ENCODE data around the gene TWNK. TPM values are rescaled to one million over a fixed set of nuclear protein-coding genes. Genes with fewer than 3 reads are reported as not detected.

Gene TWNK
- polyA plus RNA-seq (ENCODE audit: insufficient read length in 3 of 3): 10 to 100 TPM; 16.3 to 18.6 (median 18.0) TPM

DNA sequence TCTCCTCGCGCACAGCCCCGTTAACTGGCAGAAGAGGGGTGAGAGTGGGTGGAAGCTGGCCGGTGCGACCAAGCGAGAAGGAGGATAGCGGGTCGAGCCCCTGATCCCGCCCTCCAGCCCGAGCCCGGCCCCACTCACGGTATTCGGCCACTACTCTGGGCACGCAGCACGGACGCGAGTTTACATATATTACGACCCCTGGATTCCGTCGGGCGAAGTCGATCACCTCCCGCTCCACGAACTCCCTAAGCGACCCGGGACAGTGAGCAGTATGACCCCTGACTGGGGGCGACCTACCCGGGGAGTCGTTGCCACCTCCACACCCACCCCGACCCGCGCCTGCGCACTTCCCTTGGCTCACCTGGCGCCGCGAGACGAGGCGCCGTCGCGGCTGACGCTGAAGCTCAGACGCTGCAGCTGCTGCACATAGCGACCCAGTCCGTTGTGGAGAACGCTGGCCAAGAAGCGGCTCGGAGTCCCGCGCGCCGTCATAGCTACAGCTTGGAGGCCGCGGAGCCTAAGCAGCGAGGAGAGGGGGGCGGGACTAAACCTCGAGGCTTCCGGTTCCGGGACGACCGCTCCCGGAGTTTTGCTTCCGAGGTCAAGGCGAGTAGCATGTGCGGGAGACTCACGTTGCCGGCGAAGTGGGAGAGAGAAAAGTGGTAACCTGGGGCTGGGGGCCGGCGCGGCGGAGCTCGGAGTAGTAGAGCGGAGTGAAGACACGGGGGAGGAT, at the start of gene TWNK, which contains the start of gene MRPL43:
Gene TWNK (plus strand): TSS at position 592 of the 733 bp plus-strand sequence. CDS start 668 bp downstream, outside the sequence.
Gene MRPL43 (minus strand): TSS at position 546 of the 733 bp plus-strand sequence. CDS start 54 bp downstream, at position 492.
- peak in 2 of 3 donors; percentile 59 to 74 for DNase-seq (ENCODE audit: low read depth in 3 of 3, low spot score in 2 of 3)

- DNase-seq (ENCODE audit: low read depth in 3 of 3, low spot score in 2 of 3): no peak
Measured at GRCh38 chr10:100939763-100940344, 47.5 kb upstream of the TWNK start.

DNA sequence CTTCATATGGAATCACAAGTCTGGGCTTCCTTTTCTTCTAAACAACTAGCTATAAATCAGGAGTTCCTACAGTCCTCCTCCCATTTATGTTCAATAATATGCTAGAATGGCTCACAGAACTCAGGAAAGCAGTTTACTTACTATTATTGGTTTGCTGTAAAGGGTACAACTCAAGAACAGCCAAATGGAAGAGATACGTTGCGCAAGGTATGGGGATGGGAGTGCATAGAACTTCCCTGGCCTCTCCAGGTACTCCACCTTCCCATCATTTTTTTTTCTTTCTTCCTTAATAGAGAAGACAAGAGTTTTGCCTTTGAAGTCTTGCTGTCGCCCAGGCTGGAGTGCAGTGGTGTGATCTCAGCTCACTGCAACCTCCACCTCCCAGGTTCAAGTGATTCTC, 45.1 kb upstream of the TWNK start:
- no peak for DNase-seq (ENCODE audit: low read depth in 3 of 3, low spot score in 2 of 3)

DNA sequence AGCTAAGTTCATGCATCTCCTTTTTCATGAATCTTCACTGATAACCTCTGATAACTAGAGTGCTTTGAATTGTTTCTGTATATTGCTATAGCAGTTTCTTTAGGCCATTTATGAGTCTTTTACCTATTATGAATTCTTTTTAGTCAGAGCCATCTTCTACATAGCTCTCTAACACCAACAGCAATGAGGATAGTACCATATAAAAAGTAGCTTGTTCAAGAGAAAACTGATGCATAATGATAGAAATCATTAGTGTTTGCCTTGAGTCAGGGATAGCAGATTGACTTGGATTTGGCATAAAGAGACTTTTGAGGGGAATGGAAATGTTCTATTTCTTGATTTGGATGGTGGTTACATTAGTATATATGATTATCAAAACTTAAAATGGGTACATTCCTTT, 43.8 kb upstream of the TWNK start:
- DNase-seq (ENCODE audit: low read depth in 3 of 3, low spot score in 2 of 3): no peak

DNA sequence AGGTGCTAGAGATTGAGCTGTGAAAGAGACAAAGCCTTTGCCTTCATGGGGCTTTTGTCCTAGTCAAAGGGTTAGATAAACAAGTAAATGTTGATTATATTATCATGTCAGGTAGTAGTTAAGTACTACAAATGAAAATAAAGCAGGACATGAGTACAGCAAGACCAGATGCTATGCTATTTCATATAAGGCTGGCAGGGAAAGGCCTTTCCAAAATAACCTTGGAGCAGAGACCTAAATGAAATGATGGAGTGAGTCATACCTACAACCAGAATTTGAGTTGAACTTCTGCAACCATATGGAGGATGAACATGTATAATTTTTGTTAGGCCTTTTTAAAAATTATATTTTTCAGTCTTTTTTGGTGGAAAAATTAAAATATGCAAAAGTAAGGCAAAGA, 41.6 kb upstream of the TWNK start:
- DNase-seq (ENCODE audit: low read depth in 3 of 3, low spot score in 2 of 3): no peak

DNA sequence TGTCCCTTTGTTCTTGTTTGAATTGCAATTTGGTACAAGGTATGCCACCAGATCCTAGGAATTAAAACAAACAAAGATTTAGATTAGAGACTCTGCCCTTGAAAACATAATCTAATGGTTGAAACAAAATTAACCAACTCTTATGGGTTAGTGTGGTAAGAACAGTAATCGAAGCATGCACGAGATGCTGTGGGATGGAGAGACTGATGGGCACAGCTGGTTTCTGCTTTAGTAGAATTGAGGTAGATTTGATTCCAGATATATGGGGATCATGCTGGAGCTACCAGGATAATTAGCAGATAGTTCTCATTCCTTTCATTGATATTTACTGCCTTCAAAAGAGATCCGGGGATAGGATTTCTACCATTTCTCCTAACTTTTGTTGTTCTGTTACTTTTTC, 38.4 kb upstream of the TWNK start:
- no peak for DNase-seq (ENCODE audit: low read depth in 3 of 3, low spot score in 2 of 3)

DNA sequence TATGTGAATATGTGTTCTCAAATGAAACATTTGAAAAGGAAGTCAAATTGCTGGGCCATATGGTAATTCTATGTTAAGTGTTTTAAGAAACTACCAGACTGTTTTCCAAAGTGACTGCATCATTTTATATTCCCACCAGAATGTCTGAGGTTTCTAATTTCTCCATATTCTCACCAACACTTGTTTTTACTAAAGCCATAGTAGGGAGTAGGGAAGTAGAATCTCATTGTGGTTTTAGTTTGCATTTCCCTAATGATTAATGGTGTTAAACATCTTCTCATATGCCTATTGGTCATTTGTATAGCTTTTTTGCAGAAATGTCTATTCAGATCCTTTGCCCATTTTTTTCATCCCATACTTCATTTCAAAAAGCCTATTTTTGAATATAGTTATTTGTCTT, 27.1 kb upstream of the TWNK start:
- no peak for DNase-seq (ENCODE audit: low read depth in 3 of 3, low spot score in 2 of 3)

DNA sequence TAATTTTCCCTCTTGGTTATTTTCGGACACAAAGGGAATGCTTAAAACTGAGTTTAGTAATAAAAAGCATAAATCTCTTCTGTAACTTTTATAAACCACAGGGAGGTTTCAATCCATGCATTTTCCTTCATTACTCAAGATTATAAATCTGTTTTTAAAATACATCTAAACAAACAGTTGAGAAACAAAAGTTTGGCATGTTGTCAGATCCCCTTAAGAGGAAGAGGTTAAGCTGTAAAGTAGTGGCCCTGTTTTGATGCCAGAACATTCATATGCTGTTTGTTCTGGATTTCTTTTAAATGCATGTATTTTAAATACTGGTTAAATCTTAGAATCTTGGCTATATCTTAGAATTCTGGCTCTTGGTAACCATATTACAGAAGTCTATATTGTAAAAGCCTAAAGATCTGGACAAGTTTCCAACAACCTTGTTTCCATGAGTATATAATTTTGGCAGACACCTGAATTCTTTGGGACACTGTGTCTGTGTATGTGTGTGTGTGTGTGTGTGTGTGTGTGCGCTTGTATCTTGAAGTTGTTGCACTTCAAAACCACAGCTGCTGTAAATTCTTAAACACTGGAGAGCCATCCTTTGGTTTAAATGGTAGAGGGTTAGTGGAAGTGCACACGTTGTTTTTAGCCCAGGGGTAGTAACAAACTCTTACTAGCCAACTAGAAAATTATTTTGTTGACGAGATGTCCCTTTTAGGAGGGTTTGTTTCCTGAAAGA, 24.8 kb upstream of the TWNK start:
- no peak for DNase-seq (ENCODE audit: low read depth in 3 of 3, low spot score in 2 of 3)

DNA sequence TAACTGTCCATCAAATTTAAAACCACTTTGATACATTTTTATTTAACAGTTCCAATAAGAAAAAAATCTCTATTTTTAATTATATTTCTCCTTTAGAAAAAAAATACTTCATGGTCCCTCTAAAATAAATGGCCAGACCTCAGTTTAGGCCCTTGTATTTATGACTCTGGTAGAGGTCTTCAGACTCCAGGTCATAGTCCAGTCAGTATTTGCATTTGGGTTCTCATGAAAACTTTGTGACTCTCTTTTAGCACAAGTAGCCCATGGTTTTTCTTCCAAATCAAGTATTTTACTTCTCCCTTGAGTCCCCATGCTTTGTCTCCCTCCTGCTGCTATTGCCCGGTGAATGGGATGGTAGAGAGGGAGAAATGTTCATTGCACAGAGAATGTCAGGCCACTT, 23.5 kb upstream of the TWNK start:
- DNase-seq (ENCODE audit: low read depth in 3 of 3, low spot score in 2 of 3): no peak

DNA sequence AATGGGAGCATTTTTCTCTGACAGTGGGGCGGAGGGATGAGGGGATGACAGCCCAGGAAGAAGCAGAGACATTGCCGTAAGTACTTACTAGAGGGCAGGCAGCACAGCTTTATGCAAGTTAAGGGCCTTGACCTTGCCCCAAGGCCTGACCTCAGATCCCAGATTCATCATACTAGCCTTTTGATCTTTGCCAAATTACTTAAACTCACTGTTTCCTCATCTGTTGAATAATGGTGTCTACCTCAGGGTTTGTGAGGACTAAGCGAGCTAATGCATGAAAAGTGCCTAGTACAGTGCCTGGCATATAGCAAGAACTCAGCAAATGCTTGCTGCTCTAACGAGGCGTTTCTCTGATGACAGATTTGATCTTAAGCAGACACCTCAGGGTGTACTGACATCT, 21.5 kb upstream of the TWNK start:
- no peak for DNase-seq (ENCODE audit: low read depth in 3 of 3, low spot score in 2 of 3)

DNA sequence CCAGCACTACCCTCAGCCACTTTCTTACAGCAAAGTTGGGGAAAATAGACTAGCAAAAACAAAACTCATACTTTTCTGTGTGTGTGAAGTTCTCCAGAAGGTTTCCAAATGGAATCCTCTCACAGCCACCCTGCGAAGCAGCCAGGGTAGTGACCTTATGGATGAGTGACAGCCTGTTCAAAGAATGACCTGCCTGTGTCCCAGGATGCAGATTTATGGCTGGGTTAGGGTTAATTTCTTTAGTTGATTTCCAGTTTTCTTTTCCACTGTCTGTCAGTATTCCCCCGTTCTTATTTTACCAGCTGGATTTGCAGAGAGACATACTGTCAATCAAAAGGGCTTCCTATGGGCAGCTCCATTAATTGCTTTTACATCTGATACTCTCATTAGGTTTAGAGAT, 20.5 kb upstream of the TWNK start:
- no peak for DNase-seq (ENCODE audit: low read depth in 3 of 3, low spot score in 2 of 3)

DNA sequence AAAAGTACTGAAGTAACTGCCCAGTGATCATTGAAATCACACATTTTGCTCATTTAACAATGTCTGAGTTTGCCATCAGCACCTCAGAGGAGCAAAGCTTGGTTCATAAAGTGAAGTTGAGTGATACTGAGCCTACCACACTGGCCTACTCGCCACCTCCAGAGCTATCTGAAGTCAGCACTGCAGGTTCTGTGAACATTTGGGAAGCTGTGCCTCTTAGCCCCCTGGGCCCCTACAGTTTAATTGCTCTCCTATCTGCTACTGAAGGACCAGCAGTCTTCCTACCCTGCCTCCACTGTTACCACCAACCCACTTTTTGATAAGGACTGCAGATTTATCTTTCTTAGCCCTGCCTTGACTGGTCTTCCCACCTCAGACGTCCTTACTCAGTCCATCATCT, 20.0 kb upstream of the TWNK start:
- DNase-seq (ENCODE audit: low read depth in 3 of 3, low spot score in 2 of 3): no peak

DNA sequence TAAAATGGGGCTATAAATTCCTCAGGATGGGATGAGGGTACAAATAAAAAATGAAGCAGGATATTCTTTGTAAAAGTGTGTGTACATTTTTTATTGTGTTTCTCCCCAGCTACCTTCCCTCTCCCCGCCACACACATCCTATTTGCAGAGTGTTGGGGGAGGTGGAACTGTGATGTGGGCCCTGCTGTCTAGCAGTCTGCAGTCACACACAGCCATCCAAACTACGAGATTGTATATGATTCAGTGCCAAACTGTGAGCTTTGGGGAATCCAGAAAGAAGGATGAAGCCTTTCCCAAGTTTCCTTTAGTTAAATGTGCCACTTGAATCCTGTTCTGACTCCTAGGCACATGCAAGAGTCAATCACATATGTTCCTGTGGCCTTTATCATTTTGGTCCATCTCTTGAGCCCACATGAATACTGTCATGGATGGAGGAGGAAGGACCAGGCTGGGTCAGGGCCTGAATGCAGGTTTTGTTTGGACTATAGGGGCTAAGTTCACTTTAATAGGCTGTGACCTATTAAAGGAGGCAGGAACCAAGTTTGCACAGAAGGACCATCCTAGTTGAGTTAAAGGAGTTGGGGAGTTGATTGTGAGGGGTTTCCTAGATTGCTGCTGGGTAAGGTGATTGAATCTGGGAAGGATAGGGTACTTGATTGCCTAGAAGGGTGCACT, 19.1 kb upstream of the TWNK start:
- no peak for DNase-seq (ENCODE audit: low read depth in 3 of 3, low spot score in 2 of 3)

GRCh38 chr10:100968863-100969186, 18.5 kb upstream of the TWNK start:
- no peak for DNase-seq (ENCODE audit: low read depth in 3 of 3, low spot score in 2 of 3)

DNA sequence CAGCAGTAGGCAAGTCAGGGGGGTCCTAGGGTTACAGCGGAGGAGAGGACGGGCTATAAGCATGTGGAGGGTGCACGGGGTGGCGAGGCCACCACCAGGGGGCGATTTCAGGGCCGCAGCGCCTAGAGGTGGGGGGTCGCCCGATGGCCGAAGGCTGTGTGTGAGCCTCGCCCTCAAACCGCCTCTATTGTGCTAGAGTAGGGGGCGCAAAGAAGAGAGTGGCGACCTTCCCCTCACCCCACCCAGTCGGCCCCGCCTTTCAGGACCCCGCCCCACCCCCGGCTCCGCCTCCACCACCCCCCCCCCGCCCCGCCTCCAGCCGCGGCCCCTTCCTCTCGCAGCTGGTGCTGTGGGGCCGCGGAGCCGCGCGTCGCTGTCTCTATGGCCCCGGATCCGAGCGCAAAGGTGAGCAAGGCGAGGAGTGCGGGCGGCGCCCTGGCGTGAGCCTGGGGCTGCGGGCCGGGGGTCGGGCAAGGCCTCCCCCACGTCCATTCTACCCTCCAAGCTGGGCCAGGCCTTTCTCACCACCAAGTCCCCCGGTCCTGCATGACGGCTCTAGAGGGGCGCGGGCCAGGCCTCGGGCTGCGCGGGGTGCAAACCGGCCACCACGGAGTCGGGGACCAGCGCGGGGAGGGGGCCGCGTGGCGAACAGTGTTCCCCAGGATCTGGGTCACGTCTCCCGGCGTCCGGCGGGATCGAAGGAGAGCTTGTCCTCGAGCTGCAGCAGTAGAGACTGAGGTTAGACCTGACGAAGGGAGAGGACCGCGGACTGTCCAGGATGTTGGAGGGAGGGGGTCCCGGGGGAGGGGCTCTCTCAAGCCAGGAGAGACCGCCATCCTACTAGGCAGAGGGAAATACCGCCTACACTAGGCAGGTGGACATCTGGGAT, 17.9 kb upstream of the TWNK start, which contains the start of gene SEMA4G:
Gene SEMA4G (plus strand): TSS at position 318 of the 889 bp plus-strand sequence. CDS start 3,409 bp downstream, outside the sequence.
- no peak for DNase-seq (ENCODE audit: low read depth in 3 of 3, low spot score in 2 of 3)

- no peak for DNase-seq (ENCODE audit: low read depth in 3 of 3, low spot score in 2 of 3)
Measured at GRCh38 chr10:100970076-100970913, 17.0 kb upstream of the TWNK start.

- DNase-seq (ENCODE audit: low read depth in 3 of 3, low spot score in 2 of 3): no peak
Measured at GRCh38 chr10:100970914-100971811, 16.2 kb upstream of the TWNK start.
